ENCODE data around the gene RGS6. TPM values are rescaled to one million over a fixed set of nuclear protein-coding genes. Genes with fewer than 3 reads are reported as not detected.

Gene RGS6
- total RNA-seq, 6 donors from 2014 or later: 0.83 to 12.9 (median 2.2) TPM; not detected in 1

- TF ChIP-seq EP300 (IDR thresholded peaks at IDR 0.05): no peak
- TF ChIP-seq POLR2AphosphoS5 (IDR thresholded peaks at IDR 0.05): no peak
- no peak for DNase-seq
- Histone ChIP-seq H3K36me3 (no peaks in the 10 kb centered on the region), H3K4me3 (no peak overlapping the region), H3K4me1 (no peaks in the 10 kb centered on the region), H3K27me3 (no peaks in the 10 kb centered on the region), H3K9me3 (peaks cover 0 to 5% (median 0%) of the 10 kb centered on the region in 4 donors), H3K27ac (no peak overlapping the region)
- WGBS, 2 donors: 50 to 62% methylated on average over 2 to 3 of the region's 3 CpGs
- ATAC-seq (ENCODE audit: low FRiP score in 2 of 2): no peak
These were observed 414.9 kb downstream of the RGS6 start for GRCh38 chr14:72347118-72347517.

GRCh38 chr14:72350215-72350614, 418.0 kb downstream of the RGS6 start:
- DNase-seq (no peak), ATAC-seq (ENCODE audit: low FRiP score in 2 of 2) (no peak)
- no peaks in the 10 kb centered on the region for H3K4me1 ChIP-seq
- H3K9me3 ChIP-seq: no peaks in the 10 kb centered on the region
- H3K4me3 ChIP-seq: no peak overlapping the region
- 94% methylated on average over 1 of the region's 1 CpG; no CpG with 5 or more reads in 1 of the 2 donors for WGBS, 2 donors
- TF ChIP-seq EP300 (IDR thresholded peaks at IDR 0.05) (no peak), CTCF (IDR thresholded peaks at IDR 0.05) (no peak), POLR2A (IDR thresholded peaks at IDR 0.05) (no peak), POLR2AphosphoS5 (IDR thresholded peaks at IDR 0.05) (no peak)
- no peak overlapping the region for H3K27ac ChIP-seq
- no peaks in the 10 kb centered on the region for H3K27me3 ChIP-seq
- no peaks in the 10 kb centered on the region for H3K36me3 ChIP-seq

- H3K9me3 ChIP-seq: no peaks in the 10 kb centered on the region
- DNase-seq (no peak), ATAC-seq (ENCODE audit: low FRiP score in 2 of 2) (no peak)
- H3K27me3 ChIP-seq: no peaks in the 10 kb centered on the region
- no peak overlapping the region for H3K4me3 ChIP-seq
- 81 to 97% methylated on average over 2 of the region's 2 CpGs for WGBS, 2 donors
- no peaks in the 10 kb centered on the region for H3K36me3 ChIP-seq
- no peak for TF ChIP-seq CTCF (IDR thresholded peaks at IDR 0.05)
- no peak for TF ChIP-seq POLR2A (IDR thresholded peaks at IDR 0.05)
- no peak for TF ChIP-seq EP300 (IDR thresholded peaks at IDR 0.05)
- TF ChIP-seq POLR2AphosphoS5 (IDR thresholded peaks at IDR 0.05): no peak
- H3K27ac ChIP-seq: no peak overlapping the region
- no peaks in the 10 kb centered on the region for H3K4me1 ChIP-seq
These were observed 419.8 kb downstream of the RGS6 start for GRCh38 chr14:72352012-72352411.

GRCh38 chr14:72366619-72367018, 434.4 kb downstream of the RGS6 start:
- no peak overlapping the region for H3K4me3 ChIP-seq
- ATAC-seq (ENCODE audit: low FRiP score in 2 of 2): no peak
- TF ChIP-seq POLR2AphosphoS5 (IDR thresholded peaks at IDR 0.05): no peak
- TF ChIP-seq CTCF (IDR thresholded peaks at IDR 0.05): no peak
- no peak for TF ChIP-seq EP300 (IDR thresholded peaks at IDR 0.05)
- no peak for TF ChIP-seq POLR2A (IDR thresholded peaks at IDR 0.05)
- H3K9me3 ChIP-seq: no peaks in the 10 kb centered on the region
- no peaks in the 10 kb centered on the region for H3K4me1 ChIP-seq
- no peaks in the 10 kb centered on the region for H3K27me3 ChIP-seq
- no peak for DNase-seq
- no peaks in the 10 kb centered on the region for H3K36me3 ChIP-seq
- H3K27ac ChIP-seq: no peak overlapping the region
- WGBS, 2 donors: 86 to 90% methylated on average over 3 of the region's 3 CpGs

GRCh38 chr14:72369106-72369505, 436.9 kb downstream of the RGS6 start:
- Histone ChIP-seq H3K4me1 (no peaks in the 10 kb centered on the region), H3K36me3 (no peaks in the 10 kb centered on the region), H3K9me3 (no peaks in the 10 kb centered on the region), H3K4me3 (no peak overlapping the region), H3K27me3 (no peaks in the 10 kb centered on the region), H3K27ac (no peak overlapping the region)
- TF ChIP-seq POLR2AphosphoS5 (IDR thresholded peaks at IDR 0.05) (no peak), POLR2A (IDR thresholded peaks at IDR 0.05) (no peak), EP300 (IDR thresholded peaks at IDR 0.05) (no peak), CTCF (IDR thresholded peaks at IDR 0.05) (no peak)
- ATAC-seq (ENCODE audit: low FRiP score in 2 of 2) (no peak), DNase-seq (no peak)
